ENCODE measurements around the gene CHAF1B. TPM values are rescaled to one million over a fixed set of nuclear protein-coding genes. Genes with fewer than 3 reads are reported as not detected.

Gene CHAF1B
- total and polyA plus RNA-seq, 9 of the 15 experiments (the other 6 are each of a cell fraction or from before 2014, with no cell fraction given), result 7.5 to 36.8 (median 21.0) TPM

GRCh38 chr21:36386031-36386642, 945 bp downstream of the CHAF1B start (continued):
- TF ChIP-seq ZBTB33 (CRISPR knock-in tag; IDR thresholded peaks at IDR 0.05) (peak; percentile 40; the same call in 1 of the 2 replicates), ATF6 (CRISPR knock-in tag; IDR thresholded peaks at IDR 0.05) (peak; percentile 82; the same call in 1 of the 2 replicates), C11orf30 (IDR thresholded peaks at IDR 0.05; ENCODE audit: low read depth) (no peak)

GRCh38 chr21:36388096-36388495, 2.9 kb downstream of the CHAF1B start:
- H3K4me1 ChIP-seq (replicated peaks in 1 of 2; ENCODE audit: control insufficient read depth in 2 of 2, insufficient read depth in 2 of 2, low read length in 2 of 2), result peaks cover 9 to 21% of the 10 kb centered on the region in 2 experiments; a peak in 4 of 5 replicates
- no TSS peak for BruUV-seq (replicated peaks)
- in situ Hi-C loops (cut with MboI), result no loop called here
- H3K4me3 ChIP-seq, result no peak overlapping the region
- intact Hi-C loops (cut with micrococcal nuclease), result loop anchor here (5.0 kb wide), 2 partner anchors 246 to 261 kb away; no protein-coding TSS in a partner anchor
- no peak overlapping the region for H3K9ac ChIP-seq (ENCODE audit: insufficient read depth in 1 of 2, low read depth in 2 of 2, low read length in 2 of 2)
- peaks cover 19% of the 10 kb centered on the region for H3K79me2 ChIP-seq (ENCODE audit: control insufficient read depth, insufficient read depth, low read length)
- ChIA-PET POLR2A (interaction anchor here (0.9 to 1.3 kb wide), 4 partner anchors 9 to 133 kb away, joined by 3 read pairs; no protein-coding TSS in a partner anchor), CTCF (ENCODE audit: low intra/inter-chr PET ratio) (no interaction called here)
- no peak overlapping the region for H2AFZ ChIP-seq (ENCODE audit: low read depth, low read length)
- H3K9me3 ChIP-seq (replicated peaks; ENCODE audit: control insufficient read depth, insufficient read depth, low read depth, low read length), result no peaks in the 10 kb centered on the region
- no peak overlapping the region for H3K27ac ChIP-seq (ENCODE audit: extremely low read depth, low read depth, low read length)
- no peak overlapping the region for H3K4me2 ChIP-seq (ENCODE audit: insufficient read depth, low read length)
- H3K27me3 ChIP-seq (ENCODE audit: control insufficient read depth in 2 of 2, insufficient read depth in 2 of 2, low read length in 2 of 2), result no peaks in the 10 kb centered on the region
- H3K9me1 ChIP-seq (ENCODE audit: control insufficient read depth, insufficient read depth, low read length), result peaks cover 2% of the 10 kb centered on the region
- H4K20me1 ChIP-seq (replicated peaks; ENCODE audit: control insufficient read depth, insufficient read depth, low read length), result 0 out of 2 replicates have a peak, but pooled peaks cover 3% of the 10 kb centered on the region
- DNase-seq (ENCODE audit: extremely low read depth in 1 of 4, low spot score in 3 of 4) (no peak), FAIRE-seq (no peak), ATAC-seq (no peak)
- WGBS (ENCODE audit: insufficient coverage, low coverage, missing lambda C conversion rate), result 95% methylated on average over 6 of the region's 6 CpGs
- peaks cover 49% of the 10 kb centered on the region; the same call in 2 of the 3 replicates for H3K36me3 ChIP-seq (ENCODE audit: control insufficient read depth, insufficient read depth, low read length)
- TF ChIP-seq CXXC5 (CRISPR knock-in tag; IDR thresholded peaks at IDR 0.05), result no peak
- TF ChIP-seq MTA3 (IDR thresholded peaks at IDR 0.05; ENCODE audit: borderline replicate concordance), result no peak
- TF ChIP-seq NCOA2 (IDR thresholded peaks at IDR 0.05; ENCODE audit: partially characterized antibody in 2 of 2), result no peak
- no peak for TF ChIP-seq ELF2 (CRISPR knock-in tag; IDR thresholded peaks at IDR 0.05)
- TF ChIP-seq POLR2H (tag; IDR thresholded peaks at IDR 0.05; ENCODE audit: low read depth), result no peak
- TF ChIP-seq IFI16 (CRISPR knock-in tag; IDR thresholded peaks at IDR 0.05), result no peak
- TF ChIP-seq ZNF133 (CRISPR knock-in tag; IDR thresholded peaks at IDR 0.05), result no peak
- TF ChIP-seq CEBPG (CRISPR knock-in tag; IDR thresholded peaks at IDR 0.05), result no peak
- no peak for TF ChIP-seq CEBPG (tag; conservative IDR thresholded peaks at IDR 0.05 in 1 of 2, IDR thresholded peaks at IDR 0.05 in 1 of 2)
- TF ChIP-seq SFPQ (IDR thresholded peaks at IDR 0.05; ENCODE audit: low read depth, low read length), result no peak
